ENCODE data around the gene NAE1. TPM values are rescaled to one million over a fixed set of nuclear protein-coding genes. Genes with fewer than 3 reads are reported as not detected.
"Not testable (repeated sequence)": the region's sequence is repeated elsewhere in the genome, so short reads cannot be mapped to it uniquely, and the experiment has no call there.

The NAE1 gene
- total and polyA plus RNA-seq, 7 experiments from 2014 or later, result 62.3 to 103 (median 96.3) TPM

DNA sequence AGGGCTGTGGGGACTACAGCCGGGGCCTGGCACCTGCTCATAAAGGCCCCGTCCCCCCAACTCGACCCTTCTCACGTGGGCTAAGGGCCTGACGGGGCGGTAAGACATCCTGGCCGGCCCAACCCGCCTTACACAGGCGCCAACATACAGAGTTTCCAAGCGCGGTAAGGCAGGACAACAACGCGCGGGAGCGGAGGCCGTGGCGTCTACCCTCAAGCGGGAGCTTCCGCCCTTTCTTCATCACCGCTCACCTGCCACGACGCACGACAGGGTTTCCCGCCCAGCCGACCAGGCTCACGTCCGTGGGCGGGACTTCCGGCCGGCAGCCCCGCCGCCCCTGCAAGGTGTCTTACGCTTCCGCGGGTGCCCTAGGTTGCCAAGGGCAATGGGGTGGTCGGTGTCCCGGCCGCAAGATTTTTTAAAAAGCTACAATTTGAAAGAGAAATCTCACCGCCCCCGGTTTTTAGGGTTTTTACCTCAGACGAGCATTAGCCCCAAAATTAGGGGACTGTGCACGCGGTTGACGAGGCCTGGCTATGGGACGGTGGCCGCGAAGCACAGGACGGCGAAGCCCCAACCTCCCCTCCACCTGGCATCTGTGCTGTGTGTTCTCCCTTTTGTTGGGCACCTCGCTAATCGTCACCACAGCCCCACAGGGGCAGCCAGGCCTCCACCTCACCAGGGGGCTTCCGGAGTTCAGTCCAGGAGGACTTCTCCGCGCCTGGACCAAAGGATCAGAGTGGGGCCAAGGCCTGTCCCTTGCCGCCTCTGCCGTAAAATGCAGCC is 29.3 kb downstream of the NAE1 start, which contains the start of gene TERB1:
Gene TERB1 (minus strand): TSS at position 265 of the 786 bp plus-strand sequence. CDS start 4,786 bp downstream, outside the sequence.
- CTCF ChIA-PET, result no interaction called here
- no peaks in the 10 kb centered on the region for H3K4me1 ChIP-seq (ENCODE audit: control insufficient read depth in 2 of 2, insufficient read depth in 2 of 2, low read length in 2 of 2)
- no peak within 1 kb of the TSS for H3K27ac ChIP-seq (ENCODE audit: low read depth, low read length)
- Mint-ChIP-seq H3K27ac (no peak within 1 kb of the TSS), H3K9me3 (no peaks in the 10 kb centered on the region), H3K36me3 (peaks cover 9 to 37% (median 25%) of the 10 kb centered on the region in 5 donors), H3K27me3 (no peaks in the 10 kb centered on the region), H3K4me3 (no peak within 1 kb of the TSS), H3K4me1 (no peaks in the 10 kb centered on the region)
- intact Hi-C loops (cut with micrococcal nuclease), result no loop called here
- POLR2A ChIA-PET, result no interaction called here
- H3K9me3 ChIP-seq (ENCODE audit: control insufficient read depth in 2 of 3, low read length in 3 of 3), result no peaks in the 10 kb centered on the region
- H3K27me3 ChIP-seq (ENCODE audit: control insufficient read depth in 2 of 2, insufficient read depth in 2 of 2, low read length in 2 of 2), result no peaks in the 10 kb centered on the region
- no peak for DNase-seq
- H3K36me3 ChIP-seq (ENCODE audit: control insufficient read depth in 2 of 3, insufficient read depth in 3 of 3, low read length in 3 of 3), result peaks cover 11 to 44% (median 14%) of the 10 kb centered on the region in 3 experiments
- no peak within 1 kb of the TSS for H3K4me3 ChIP-seq (ENCODE audit: low read length)
- ATAC-seq, result no peak

GRCh38 chr16:66800856-66801255 is 29.9 kb downstream of the NAE1 start:
- ATAC-seq, result no peak
- Histone ChIP-seq H3K27me3 (ENCODE audit: control insufficient read depth in 2 of 2, insufficient read depth in 2 of 2, low read length in 2 of 2) (no peaks in the 10 kb centered on the region), H3K4me3 (ENCODE audit: low read length) (no peak overlapping the region), H3K4me1 (ENCODE audit: control insufficient read depth in 2 of 2, insufficient read depth in 2 of 2, low read length in 2 of 2) (no peaks in the 10 kb centered on the region), H3K9me3 (ENCODE audit: control insufficient read depth in 2 of 3, low read length in 3 of 3) (no peaks in the 10 kb centered on the region), H3K36me3 (ENCODE audit: control insufficient read depth in 2 of 3, insufficient read depth in 3 of 3, low read length in 3 of 3) (peaks cover 11 to 42% (median 14%) of the 10 kb centered on the region in 3 experiments), H3K27ac (ENCODE audit: low read depth, low read length) (no peak overlapping the region)
- no peak overlapping the region for H3K4me3 Mint-ChIP-seq
- H3K27ac Mint-ChIP-seq, result no peak overlapping the region
- H3K4me1 Mint-ChIP-seq, result no peaks in the 10 kb centered on the region
- ChIA-PET POLR2A (no interaction called here), CTCF (no interaction called here)
- H3K27me3 Mint-ChIP-seq, result peaks cover 0 to under 1% (median 0%) of the 10 kb centered on the region in 5 donors
- peaks cover 9 to 37% (median 25%) of the 10 kb centered on the region in 5 donors for H3K36me3 Mint-ChIP-seq
- DNase-seq, result no peak
- H3K9me3 Mint-ChIP-seq, result no peaks in the 10 kb centered on the region
- intact Hi-C loops (cut with micrococcal nuclease), result no loop called here

- no peak overlapping the region for H3K27ac Mint-ChIP-seq
- ChIA-PET CTCF (no interaction called here), POLR2A (no interaction called here)
- Histone ChIP-seq H3K27ac (ENCODE audit: low read depth, low read length) (no peak overlapping the region), H3K36me3 (ENCODE audit: control insufficient read depth in 2 of 3, insufficient read depth in 3 of 3, low read length in 3 of 3) (peaks cover 0 to 17% (median 0%) of the 10 kb centered on the region in 3 experiments), H3K4me3 (ENCODE audit: low read length) (no peak overlapping the region), H3K27me3 (ENCODE audit: control insufficient read depth in 2 of 2, insufficient read depth in 2 of 2, low read length in 2 of 2) (no peaks in the 10 kb centered on the region), H3K4me1 (ENCODE audit: control insufficient read depth in 2 of 2, insufficient read depth in 2 of 2, low read length in 2 of 2) (no peaks in the 10 kb centered on the region), H3K9me3 (ENCODE audit: control insufficient read depth in 2 of 3, low read length in 3 of 3) (no peaks in the 10 kb centered on the region)
- H3K4me3 Mint-ChIP-seq, result no peak overlapping the region
- peaks cover 0 to 12% (median 5%) of the 10 kb centered on the region in 5 donors for H3K36me3 Mint-ChIP-seq
- DNase-seq (no peak), ATAC-seq (no peak)
- no peaks in the 10 kb centered on the region for H3K9me3 Mint-ChIP-seq
- H3K27me3 Mint-ChIP-seq, result peaks cover 0 to 2% (median 0%) of the 10 kb centered on the region in 5 donors
- H3K4me1 Mint-ChIP-seq, result no peaks in the 10 kb centered on the region
- intact Hi-C loops (cut with micrococcal nuclease), result no loop called here
Observed at GRCh38 chr16:66798161-66798560, 32.6 kb downstream of the NAE1 start.

DNA sequence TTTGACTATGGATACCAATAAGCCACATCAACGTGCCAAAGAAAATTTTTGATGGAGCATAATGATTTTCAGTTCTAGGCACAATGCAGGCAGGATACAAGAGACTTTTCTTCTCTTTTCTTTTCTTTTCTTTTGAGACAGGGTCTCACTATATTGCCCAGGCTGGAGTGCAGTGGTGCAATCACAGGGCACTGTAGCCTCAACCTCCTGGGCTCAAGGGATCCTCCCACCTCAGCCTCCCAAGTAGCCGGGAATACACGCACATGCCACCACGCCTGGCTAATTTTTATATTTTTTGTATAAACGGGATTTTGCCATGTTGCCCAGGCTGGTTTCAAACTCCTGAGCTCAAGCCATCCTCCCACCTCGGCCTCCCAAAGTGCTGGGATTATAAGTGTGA is 36.8 kb downstream of the NAE1 start:
- H3K9me3 ChIP-seq (ENCODE audit: control insufficient read depth in 2 of 3, low read length in 3 of 3); H3K4me1 Mint-ChIP-seq; POLR2A ChIA-PET; H3K4me3 ChIP-seq (ENCODE audit: low read length); H3K4me1 ChIP-seq (ENCODE audit: control insufficient read depth in 2 of 2, insufficient read depth in 2 of 2, low read length in 2 of 2); H3K27me3 ChIP-seq (ENCODE audit: control insufficient read depth in 2 of 2, insufficient read depth in 2 of 2, low read length in 2 of 2); DNase-seq; H3K4me3 Mint-ChIP-seq; H3K36me3 Mint-ChIP-seq; H3K27ac Mint-ChIP-seq; H3K27ac ChIP-seq (ENCODE audit: low read depth, low read length); ATAC-seq; intact Hi-C loops (cut with micrococcal nuclease); H3K9me3 Mint-ChIP-seq; H3K36me3 ChIP-seq (ENCODE audit: control insufficient read depth in 2 of 3, insufficient read depth in 3 of 3, low read length in 3 of 3); CTCF ChIA-PET: not testable (repeated sequence)
- peaks cover 0 to 16% (median 0%) of the 10 kb centered on the region in 5 donors for H3K27me3 Mint-ChIP-seq

DNA sequence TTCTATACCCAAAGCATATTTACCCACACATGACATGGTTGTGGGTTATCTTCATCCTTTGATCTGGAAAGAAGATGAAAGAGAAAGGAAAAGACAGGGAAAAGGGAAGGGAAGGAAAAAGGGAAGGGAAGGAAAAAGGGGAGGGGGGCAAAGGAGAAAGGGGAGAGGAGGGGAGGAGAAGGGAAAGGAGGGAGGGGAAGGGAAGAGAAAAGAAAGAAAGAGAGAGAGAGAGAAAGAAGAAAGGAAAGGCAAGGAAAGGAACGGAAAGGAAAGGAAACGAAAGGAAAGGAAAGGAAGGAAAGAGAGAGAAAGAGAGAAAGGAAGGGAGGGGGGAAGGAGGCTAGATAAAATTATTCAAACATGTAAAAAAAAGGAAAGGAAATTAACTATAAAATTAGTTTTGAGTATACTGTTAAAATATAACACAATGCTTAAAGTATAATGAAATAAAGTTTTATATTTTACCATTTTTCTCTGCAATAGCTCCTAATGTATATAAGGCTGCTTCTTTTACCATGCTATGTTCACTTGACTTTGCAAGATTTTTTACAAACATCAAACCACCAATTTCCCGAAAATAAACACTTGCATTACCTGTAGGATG is 40.5 kb downstream of the NAE1 start:
- DNase-seq, result no peak
- Histone ChIP-seq H3K27me3 (ENCODE audit: control insufficient read depth in 2 of 2, insufficient read depth in 2 of 2, low read length in 2 of 2) (no peaks in the 10 kb centered on the region), H3K4me3 (ENCODE audit: low read length) (no peak overlapping the region), H3K36me3 (ENCODE audit: control insufficient read depth in 2 of 3, insufficient read depth in 3 of 3, low read length in 3 of 3) (no peaks in the 10 kb centered on the region), H3K4me1 (ENCODE audit: control insufficient read depth in 2 of 2, insufficient read depth in 2 of 2, low read length in 2 of 2) (no peaks in the 10 kb centered on the region), H3K27ac (ENCODE audit: low read depth, low read length) (no peak overlapping the region), H3K9me3 (ENCODE audit: control insufficient read depth in 2 of 3, low read length in 3 of 3) (no peaks in the 10 kb centered on the region)
- Mint-ChIP-seq H3K4me1 (no peaks in the 10 kb centered on the region), H3K36me3 (no peaks in the 10 kb centered on the region), H3K27ac (no peak overlapping the region), H3K4me3 (no peak overlapping the region), H3K9me3 (no peaks in the 10 kb centered on the region), H3K27me3 (peaks cover 0 to 14% (median 0%) of the 10 kb centered on the region in 5 donors)
- intact Hi-C loops (cut with micrococcal nuclease), result no loop called here
- POLR2A ChIA-PET, result no interaction called here
- CTCF ChIA-PET, result no interaction called here
- ATAC-seq, result no peak

DNA sequence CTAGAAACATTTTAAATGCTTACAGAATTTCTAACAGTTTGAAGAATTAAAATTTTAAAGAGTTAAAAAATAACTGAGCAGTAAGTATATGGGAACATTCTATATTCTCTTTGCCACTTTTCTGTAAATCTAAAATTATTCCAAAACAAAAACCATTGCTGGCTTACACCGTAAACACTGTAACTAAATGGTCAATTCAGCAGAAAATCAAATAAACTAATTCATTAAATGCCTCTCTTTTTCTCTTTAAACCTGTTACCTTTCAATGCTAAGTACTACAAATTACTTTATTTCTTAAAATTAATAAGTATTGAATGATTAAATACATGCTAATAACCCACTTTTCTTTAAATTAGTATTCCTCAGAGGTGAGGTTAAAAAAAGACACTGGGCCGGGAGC is 43.3 kb downstream of the NAE1 start:
- DNase-seq (no peak), ATAC-seq (no peak)
- H3K27ac Mint-ChIP-seq, result no peak overlapping the region
- ChIA-PET POLR2A (no interaction called here), CTCF (no interaction called here)
- peaks cover 0 to 13% (median 0%) of the 10 kb centered on the region in 5 donors for H3K27me3 Mint-ChIP-seq
- H3K36me3 Mint-ChIP-seq, result no peaks in the 10 kb centered on the region
- H3K27me3 ChIP-seq (ENCODE audit: control insufficient read depth in 2 of 2, insufficient read depth in 2 of 2, low read length in 2 of 2), result no peaks in the 10 kb centered on the region
- no peak overlapping the region for H3K27ac ChIP-seq (ENCODE audit: low read depth, low read length)
- intact Hi-C loops (cut with micrococcal nuclease), result no loop called here
- H3K9me3 ChIP-seq (ENCODE audit: control insufficient read depth in 2 of 3, low read length in 3 of 3), result no peaks in the 10 kb centered on the region
- H3K4me3 Mint-ChIP-seq, result no peak overlapping the region
- H3K36me3 ChIP-seq (ENCODE audit: control insufficient read depth in 2 of 3, insufficient read depth in 3 of 3, low read length in 3 of 3), result no peaks in the 10 kb centered on the region
- H3K9me3 Mint-ChIP-seq, result no peaks in the 10 kb centered on the region
- H3K4me3 ChIP-seq (ENCODE audit: low read length), result no peak overlapping the region
- H3K4me1 ChIP-seq (ENCODE audit: control insufficient read depth in 2 of 2, insufficient read depth in 2 of 2, low read length in 2 of 2), result no peaks in the 10 kb centered on the region
- no peaks in the 10 kb centered on the region for H3K4me1 Mint-ChIP-seq

DNA sequence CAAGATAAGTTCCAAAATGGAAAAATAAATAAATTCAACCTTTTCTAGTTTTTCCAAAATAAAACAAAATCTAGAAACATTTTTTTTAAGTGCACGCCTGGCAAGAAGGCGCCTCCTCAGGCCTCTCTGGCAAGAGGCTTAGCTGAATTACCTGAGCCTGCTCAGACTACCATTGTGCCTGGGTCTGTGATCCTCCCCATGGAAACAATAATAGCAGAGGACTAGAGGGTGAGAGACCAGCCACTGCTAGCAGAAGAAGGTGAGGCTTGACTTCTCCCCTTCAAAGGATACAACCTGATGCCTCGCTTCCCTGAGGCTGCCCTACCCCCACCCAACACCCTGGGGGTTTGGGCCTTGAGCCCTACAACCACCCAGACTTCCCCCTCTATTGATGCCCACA is 44.2 kb downstream of the NAE1 start:
- Histone ChIP-seq H3K9me3 (ENCODE audit: control insufficient read depth in 2 of 3, low read length in 3 of 3) (no peaks in the 10 kb centered on the region), H3K27me3 (ENCODE audit: control insufficient read depth in 2 of 2, insufficient read depth in 2 of 2, low read length in 2 of 2) (no peaks in the 10 kb centered on the region), H3K4me1 (ENCODE audit: control insufficient read depth in 2 of 2, insufficient read depth in 2 of 2, low read length in 2 of 2) (no peaks in the 10 kb centered on the region), H3K27ac (ENCODE audit: low read depth, low read length) (no peak overlapping the region), H3K36me3 (ENCODE audit: control insufficient read depth in 2 of 3, insufficient read depth in 3 of 3, low read length in 3 of 3) (no peaks in the 10 kb centered on the region), H3K4me3 (ENCODE audit: low read length) (no peak overlapping the region)
- Mint-ChIP-seq H3K36me3 (no peaks in the 10 kb centered on the region), H3K9me3 (no peaks in the 10 kb centered on the region), H3K27ac (no peak overlapping the region), H3K4me3 (no peak overlapping the region), H3K4me1 (no peaks in the 10 kb centered on the region), H3K27me3 (peaks cover 0 to 9% (median 0%) of the 10 kb centered on the region in 5 donors)
- intact Hi-C loops (cut with micrococcal nuclease), result no loop called here
- DNase-seq (no peak), ATAC-seq (no peak)
- ChIA-PET CTCF (no interaction called here), POLR2A (no interaction called here)
